Measurements from ENCODE around the gene DTNA. TPM values are rescaled to one million over a fixed set of nuclear protein-coding genes. Genes with fewer than 3 reads are reported as not detected.

Gene DTNA
- total RNA-seq, 1 donor from 2014 or later, result not detected

DNA sequence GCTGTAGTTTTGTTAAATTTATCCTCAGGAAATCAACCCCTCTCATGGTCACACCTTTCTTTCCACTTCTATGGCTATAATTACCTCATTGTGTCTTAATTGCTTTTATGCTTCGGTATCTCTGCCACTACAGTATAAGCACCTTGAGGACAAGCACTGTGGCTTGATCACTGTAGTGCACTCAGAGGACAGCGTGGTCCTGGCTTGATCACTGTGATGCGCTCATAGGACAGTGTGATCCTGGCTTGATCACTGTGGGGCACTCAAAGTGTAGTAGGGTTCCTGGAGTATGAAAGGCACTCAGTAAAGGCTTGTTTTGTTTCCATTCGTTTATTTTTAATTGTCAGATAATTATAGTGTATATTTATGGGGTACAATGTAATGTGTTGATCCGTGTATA is 44.2 kb downstream of the DTNA start:
- intact Hi-C loops (cut with micrococcal nuclease), result no loop called here
- H3K36me3 Mint-ChIP-seq (ENCODE audit: low read depth), result no peaks in the 10 kb centered on the region
- no peaks in the 10 kb centered on the region for H3K9me3 Mint-ChIP-seq
- DNase-seq (ENCODE audit: low spot score), result no peak
- H3K4me1 Mint-ChIP-seq (ENCODE audit: low read depth), result no peaks in the 10 kb centered on the region
- peaks cover 4% of the 10 kb centered on the region for H3K27me3 Mint-ChIP-seq (ENCODE audit: insufficient read depth)
- no peak overlapping the region for H3K27ac Mint-ChIP-seq
- no peak overlapping the region for H3K4me3 Mint-ChIP-seq

DNA sequence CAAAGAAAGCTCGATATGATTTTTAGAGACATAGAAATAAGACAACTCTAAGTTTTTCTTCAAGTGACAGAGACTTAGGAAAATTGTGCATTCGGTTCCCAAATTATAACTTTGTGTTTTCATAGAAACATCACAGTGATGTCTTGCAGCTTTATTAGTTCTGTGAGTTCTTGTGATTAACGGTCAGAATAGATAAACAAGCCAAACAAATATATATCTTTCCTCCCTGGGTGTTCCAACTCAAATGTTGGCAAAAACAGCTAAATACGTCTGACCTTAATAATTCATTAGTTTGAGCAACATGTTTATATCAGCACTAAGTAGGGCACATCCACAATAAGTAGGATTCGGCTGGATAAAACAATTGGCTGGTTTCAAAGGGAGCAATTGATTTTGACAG is 47.6 kb downstream of the DTNA start:
- Mint-ChIP-seq H3K27me3 (ENCODE audit: insufficient read depth) (peaks cover 5% of the 10 kb centered on the region), H3K36me3 (ENCODE audit: low read depth) (no peaks in the 10 kb centered on the region), H3K4me1 (ENCODE audit: low read depth) (no peaks in the 10 kb centered on the region), H3K27ac (no peak overlapping the region), H3K9me3 (no peaks in the 10 kb centered on the region), H3K4me3 (no peak overlapping the region)
- DNase-seq (ENCODE audit: low spot score), result no peak
- intact Hi-C loops (cut with micrococcal nuclease), result no loop called here

DNA sequence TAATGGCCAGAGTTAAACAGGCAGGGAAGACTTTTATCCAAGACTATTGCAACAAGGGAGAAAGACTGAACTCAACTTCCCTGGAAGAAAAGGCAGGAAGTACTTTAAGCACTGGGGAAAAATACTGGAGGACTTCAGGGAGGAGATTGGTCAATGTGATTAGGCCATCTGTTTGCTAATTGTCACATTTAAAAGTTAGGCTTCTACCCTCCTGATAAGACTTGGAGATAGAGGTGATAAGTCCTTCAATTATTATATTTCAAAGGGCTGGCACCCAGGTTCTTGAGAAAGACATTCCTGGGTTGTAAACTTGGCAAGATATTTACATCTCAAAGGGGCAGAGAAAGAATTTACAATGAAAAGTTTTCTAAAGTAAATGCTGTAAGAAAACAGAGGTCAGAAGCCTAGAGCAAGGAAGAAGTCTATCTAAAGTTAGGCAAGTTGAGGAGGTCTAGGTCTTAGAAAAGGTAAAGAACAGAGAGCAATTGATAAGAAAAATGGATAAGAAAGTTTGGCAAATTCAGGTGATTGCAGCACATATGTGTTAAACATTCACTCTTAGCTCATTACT is 48.4 kb downstream of the DTNA start:
- intact Hi-C loops (cut with micrococcal nuclease), result no loop called here
- DNase-seq (ENCODE audit: low spot score), result no peak
- Mint-ChIP-seq H3K4me1 (ENCODE audit: low read depth) (no peaks in the 10 kb centered on the region), H3K36me3 (ENCODE audit: low read depth) (no peaks in the 10 kb centered on the region), H3K27ac (no peak overlapping the region), H3K27me3 (ENCODE audit: insufficient read depth) (peaks cover 5% of the 10 kb centered on the region), H3K9me3 (no peaks in the 10 kb centered on the region), H3K4me3 (no peak overlapping the region)

DNA sequence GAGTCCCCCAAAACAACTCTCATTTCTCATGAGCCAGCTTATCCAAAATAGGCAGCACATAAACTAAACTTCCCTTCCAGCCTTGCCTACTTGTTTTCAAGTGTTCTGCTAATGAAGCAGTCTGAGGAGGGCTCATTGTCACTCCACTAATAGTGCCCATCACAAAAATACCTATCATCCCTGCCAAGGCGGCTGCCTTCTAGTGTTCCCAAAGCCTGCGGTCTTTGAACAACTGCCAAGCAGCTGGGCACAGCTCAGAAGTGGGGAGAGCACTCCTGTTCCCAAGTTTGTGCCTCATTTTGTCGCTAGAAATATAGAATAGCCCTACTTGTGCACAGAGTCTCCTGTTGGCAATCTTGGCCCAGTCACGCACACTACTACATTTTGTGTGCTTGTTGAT is 50.3 kb downstream of the DTNA start:
- peaks cover 3% of the 10 kb centered on the region for H3K27me3 Mint-ChIP-seq (ENCODE audit: insufficient read depth)
- DNase-seq (ENCODE audit: low spot score), result no peak
- no peaks in the 10 kb centered on the region for H3K4me1 Mint-ChIP-seq (ENCODE audit: low read depth)
- H3K9me3 Mint-ChIP-seq, result no peaks in the 10 kb centered on the region
- H3K36me3 Mint-ChIP-seq (ENCODE audit: low read depth), result no peaks in the 10 kb centered on the region
- H3K4me3 Mint-ChIP-seq, result no peak overlapping the region
- H3K27ac Mint-ChIP-seq, result no peak overlapping the region
- intact Hi-C loops (cut with micrococcal nuclease), result no loop called here

DNA sequence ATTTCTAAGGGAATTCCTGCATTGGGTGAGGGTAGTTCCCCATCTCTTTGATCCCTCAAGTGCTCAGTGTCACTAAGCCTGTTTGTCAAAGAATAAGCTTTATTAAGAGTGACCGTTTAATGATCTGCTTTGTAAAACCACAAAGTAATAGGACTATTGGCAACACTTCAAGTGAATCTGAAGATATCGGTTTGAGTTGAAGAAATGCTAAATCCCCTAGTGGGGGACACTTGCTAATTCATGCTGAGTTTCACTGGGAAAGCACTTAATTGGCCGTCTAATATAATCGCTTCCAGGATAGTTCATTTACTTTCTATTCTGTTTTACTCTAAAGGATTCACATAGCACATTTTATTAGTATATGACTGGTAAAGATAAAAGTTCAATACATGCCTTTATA is 54.4 kb downstream of the DTNA start:
- Mint-ChIP-seq H3K27ac (no peak overlapping the region), H3K4me3 (no peak overlapping the region), H3K36me3 (ENCODE audit: low read depth) (no peaks in the 10 kb centered on the region), H3K9me3 (no peaks in the 10 kb centered on the region), H3K4me1 (ENCODE audit: low read depth) (no peaks in the 10 kb centered on the region), H3K27me3 (ENCODE audit: insufficient read depth) (peaks cover 4% of the 10 kb centered on the region)
- intact Hi-C loops (cut with micrococcal nuclease), result no loop called here
- no peak for DNase-seq (ENCODE audit: low spot score)

DNA sequence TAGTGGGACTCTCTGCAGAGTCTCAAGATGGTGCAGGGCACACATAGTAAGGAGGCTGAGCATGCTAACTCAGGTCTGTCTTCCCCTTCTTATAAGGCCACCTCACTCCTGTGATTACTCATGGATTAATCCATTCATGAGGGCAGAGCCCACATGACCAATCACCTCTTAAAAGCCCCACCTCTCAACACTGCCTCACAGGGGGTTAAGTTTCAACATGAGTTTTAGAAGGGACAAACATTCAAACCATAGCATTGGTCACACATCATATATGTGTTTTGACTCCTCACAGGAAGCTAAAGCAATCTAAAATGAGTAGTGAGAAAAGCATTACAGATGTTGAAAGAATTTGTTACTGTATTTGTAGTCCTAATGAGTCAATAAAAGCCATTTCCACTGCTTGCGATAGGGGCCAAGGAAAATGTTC is 57.5 kb downstream of the DTNA start:
- H3K27me3 Mint-ChIP-seq (ENCODE audit: insufficient read depth), result peaks cover 2% of the 10 kb centered on the region
- no peak overlapping the region for H3K4me3 Mint-ChIP-seq
- no peak overlapping the region for H3K27ac Mint-ChIP-seq
- no peak for DNase-seq (ENCODE audit: low spot score)
- intact Hi-C loops (cut with micrococcal nuclease), result no loop called here
- no peaks in the 10 kb centered on the region for H3K4me1 Mint-ChIP-seq (ENCODE audit: low read depth)
- H3K36me3 Mint-ChIP-seq (ENCODE audit: low read depth), result no peaks in the 10 kb centered on the region
- no peaks in the 10 kb centered on the region for H3K9me3 Mint-ChIP-seq

DNA sequence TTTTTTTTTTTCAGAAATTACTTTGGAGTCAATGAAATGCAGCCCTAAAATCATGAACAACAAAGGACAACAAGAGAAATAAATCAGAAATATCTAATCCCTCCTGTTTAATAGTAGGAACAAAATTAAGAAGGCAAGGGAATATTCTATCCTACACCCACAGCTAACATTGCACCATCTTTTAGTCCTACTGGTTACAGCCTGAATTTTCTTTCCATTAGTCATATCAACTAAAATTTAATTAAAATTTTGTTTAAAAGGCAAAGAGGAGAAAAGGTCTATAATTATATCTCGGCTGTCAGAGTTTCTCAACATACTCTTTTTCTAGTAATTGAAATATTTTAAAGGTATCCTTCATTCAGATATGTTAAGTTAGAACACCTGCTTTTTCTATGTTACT is 61.9 kb downstream of the DTNA start:
- no peak overlapping the region for H3K27ac Mint-ChIP-seq
- no peaks in the 10 kb centered on the region for H3K4me1 Mint-ChIP-seq (ENCODE audit: low read depth)
- DNase-seq (ENCODE audit: low spot score), result no peak
- H3K36me3 Mint-ChIP-seq (ENCODE audit: low read depth), result no peaks in the 10 kb centered on the region
- peaks cover 2% of the 10 kb centered on the region for H3K27me3 Mint-ChIP-seq (ENCODE audit: insufficient read depth)
- no peak overlapping the region for H3K4me3 Mint-ChIP-seq
- intact Hi-C loops (cut with micrococcal nuclease), result no loop called here
- H3K9me3 Mint-ChIP-seq, result no peaks in the 10 kb centered on the region

DNA sequence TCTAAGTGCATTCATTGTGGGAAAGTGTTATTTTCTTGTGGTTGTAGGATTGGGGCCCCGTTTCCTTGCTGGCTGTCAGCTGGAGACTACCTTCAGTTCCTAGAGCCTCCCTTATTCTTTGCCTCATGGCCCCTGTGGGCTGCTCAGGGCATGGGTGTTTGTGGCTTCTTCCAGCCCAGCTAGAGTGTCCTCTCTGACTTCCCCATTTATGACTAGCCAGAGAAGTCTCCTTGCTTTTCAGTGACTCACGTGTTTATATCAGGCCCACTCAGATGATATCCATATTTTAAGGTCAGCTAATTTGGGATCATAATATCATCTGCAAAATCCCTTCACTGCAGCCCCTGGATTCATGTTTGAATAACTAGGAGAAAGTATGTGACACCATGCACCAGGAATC is 62.8 kb downstream of the DTNA start:
- H3K9me3 Mint-ChIP-seq, result no peaks in the 10 kb centered on the region
- H3K27ac Mint-ChIP-seq, result no peak overlapping the region
- no peaks in the 10 kb centered on the region for H3K36me3 Mint-ChIP-seq (ENCODE audit: low read depth)
- intact Hi-C loops (cut with micrococcal nuclease), result no loop called here
- H3K4me3 Mint-ChIP-seq, result no peak overlapping the region
- no peak for DNase-seq (ENCODE audit: low spot score)
- peaks cover 2% of the 10 kb centered on the region for H3K27me3 Mint-ChIP-seq (ENCODE audit: insufficient read depth)
- H3K4me1 Mint-ChIP-seq (ENCODE audit: low read depth), result no peaks in the 10 kb centered on the region

DNA sequence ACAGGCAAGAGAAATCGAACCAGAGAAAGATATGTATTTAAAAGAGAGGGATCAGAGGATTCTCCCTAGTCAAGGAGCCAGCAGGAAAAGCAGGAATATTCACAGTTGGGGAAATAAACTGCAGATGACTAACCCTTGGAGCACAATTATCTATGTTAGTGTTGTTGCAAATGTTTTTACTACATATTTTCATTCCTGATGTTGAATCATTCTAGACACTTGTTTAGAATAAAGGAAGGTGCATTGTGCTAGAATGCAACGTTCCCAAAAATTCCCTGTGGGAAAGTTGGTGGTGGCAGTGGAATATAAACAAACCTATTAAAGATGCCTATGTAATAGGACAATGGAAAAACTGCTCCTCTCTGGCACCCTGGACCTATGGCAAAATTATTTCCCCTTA is 63.3 kb downstream of the DTNA start:
- Mint-ChIP-seq H3K9me3 (no peaks in the 10 kb centered on the region), H3K4me1 (ENCODE audit: low read depth) (no peaks in the 10 kb centered on the region), H3K27me3 (ENCODE audit: insufficient read depth) (peaks cover 2% of the 10 kb centered on the region), H3K27ac (no peak overlapping the region), H3K4me3 (no peak overlapping the region), H3K36me3 (ENCODE audit: low read depth) (no peaks in the 10 kb centered on the region)
- no peak for DNase-seq (ENCODE audit: low spot score)
- intact Hi-C loops (cut with micrococcal nuclease), result no loop called here

DNA sequence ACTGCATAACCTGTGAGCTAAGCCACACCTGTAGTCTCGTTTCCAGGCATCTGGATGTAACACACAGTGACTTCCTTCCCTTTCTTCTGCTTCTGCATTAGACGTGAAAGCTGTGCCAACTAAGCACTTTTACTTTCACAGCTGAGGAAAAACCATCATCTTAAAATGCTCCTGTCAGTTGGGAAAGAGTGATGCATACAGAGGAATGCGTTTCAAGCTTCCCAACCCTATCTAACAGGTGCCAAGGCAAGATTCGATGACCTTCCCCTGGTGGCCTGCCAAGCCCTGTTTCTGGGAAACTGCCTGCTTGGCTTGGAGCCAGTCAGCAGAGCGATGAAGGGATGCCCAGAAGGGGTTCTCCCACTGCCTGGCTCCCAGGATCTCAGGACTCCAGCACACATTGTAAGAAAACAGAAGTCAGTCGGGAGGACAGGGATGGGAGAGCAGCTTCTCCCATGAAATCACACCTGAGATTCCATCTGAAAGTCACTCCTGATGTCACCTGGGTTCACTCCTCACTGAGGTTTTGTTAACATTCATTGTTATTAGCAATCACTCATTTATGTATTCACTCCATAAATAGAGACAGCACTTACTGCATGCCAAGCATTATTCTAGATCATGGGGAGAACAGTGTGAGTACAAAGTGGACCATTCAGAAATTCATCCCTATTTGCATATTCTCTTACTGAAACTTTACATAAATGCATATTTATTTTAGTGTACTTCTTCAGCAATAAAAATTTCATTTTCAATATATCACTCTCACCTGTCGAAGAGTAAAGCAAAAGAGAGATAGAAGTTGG is 64.1 kb downstream of the DTNA start:
- H3K27me3 Mint-ChIP-seq (ENCODE audit: insufficient read depth), result peaks cover under 1% of the 10 kb centered on the region
- no peak overlapping the region for H3K4me3 Mint-ChIP-seq
- DNase-seq (ENCODE audit: low spot score), result no peak
- H3K27ac Mint-ChIP-seq, result no peak overlapping the region
- no peaks in the 10 kb centered on the region for H3K9me3 Mint-ChIP-seq
- H3K4me1 Mint-ChIP-seq (ENCODE audit: low read depth), result no peaks in the 10 kb centered on the region
- intact Hi-C loops (cut with micrococcal nuclease), result no loop called here
- H3K36me3 Mint-ChIP-seq (ENCODE audit: low read depth), result no peaks in the 10 kb centered on the region

DNA sequence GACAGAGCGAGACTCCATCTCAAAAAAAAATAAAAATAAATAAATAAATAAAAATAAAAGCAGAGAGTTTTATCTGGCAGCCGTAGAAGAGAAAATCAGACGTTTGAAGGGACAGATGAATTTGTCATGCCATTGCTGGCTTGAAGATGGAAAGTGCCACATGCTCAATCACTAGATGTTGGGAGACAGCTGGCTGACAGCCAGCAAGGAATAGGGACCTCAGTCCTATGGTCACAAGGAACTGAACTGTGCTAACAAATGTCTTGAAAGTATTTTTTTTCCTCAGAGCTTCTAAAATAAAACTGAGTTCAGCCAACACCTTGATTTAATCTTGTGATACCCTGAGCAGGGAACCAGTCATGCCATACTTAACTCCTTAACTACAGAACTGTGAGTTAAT is 65.4 kb downstream of the DTNA start:
- Mint-ChIP-seq H3K4me3 (no peak overlapping the region), H3K36me3 (ENCODE audit: low read depth) (no peaks in the 10 kb centered on the region), H3K27me3 (ENCODE audit: insufficient read depth) (peaks cover 5% of the 10 kb centered on the region), H3K27ac (no peak overlapping the region), H3K9me3 (no peaks in the 10 kb centered on the region), H3K4me1 (ENCODE audit: low read depth) (no peaks in the 10 kb centered on the region)
- intact Hi-C loops (cut with micrococcal nuclease), result no loop called here
- no peak for DNase-seq (ENCODE audit: low spot score)

DNA sequence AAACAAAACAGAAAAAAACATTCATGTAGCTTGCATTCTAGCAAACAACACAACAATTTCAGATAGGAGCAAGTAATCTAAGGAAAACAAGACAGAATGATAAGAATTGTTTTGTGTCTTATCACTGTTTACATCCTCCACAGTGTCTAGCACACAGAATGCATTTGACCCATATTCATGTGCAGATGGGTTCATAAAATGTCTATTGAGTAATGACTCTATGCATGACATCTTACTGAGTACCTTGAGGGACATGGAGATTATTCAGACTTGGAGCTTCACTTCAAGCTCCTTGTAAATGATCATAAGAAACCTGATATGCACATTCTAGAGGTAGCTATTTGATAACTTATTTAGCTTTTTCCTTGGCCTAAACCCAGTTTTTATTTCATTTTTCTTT is 69.0 kb downstream of the DTNA start:
- intact Hi-C loops (cut with micrococcal nuclease), result no loop called here
- peaks cover 4% of the 10 kb centered on the region for H3K4me1 Mint-ChIP-seq (ENCODE audit: low read depth)
- H3K27me3 Mint-ChIP-seq (ENCODE audit: insufficient read depth), result peaks cover 10% of the 10 kb centered on the region
- no peaks in the 10 kb centered on the region for H3K36me3 Mint-ChIP-seq (ENCODE audit: low read depth)
- no peak for DNase-seq (ENCODE audit: low spot score)
- no peak overlapping the region for H3K27ac Mint-ChIP-seq
- H3K4me3 Mint-ChIP-seq, result no peak overlapping the region
- H3K9me3 Mint-ChIP-seq, result no peaks in the 10 kb centered on the region

DNA sequence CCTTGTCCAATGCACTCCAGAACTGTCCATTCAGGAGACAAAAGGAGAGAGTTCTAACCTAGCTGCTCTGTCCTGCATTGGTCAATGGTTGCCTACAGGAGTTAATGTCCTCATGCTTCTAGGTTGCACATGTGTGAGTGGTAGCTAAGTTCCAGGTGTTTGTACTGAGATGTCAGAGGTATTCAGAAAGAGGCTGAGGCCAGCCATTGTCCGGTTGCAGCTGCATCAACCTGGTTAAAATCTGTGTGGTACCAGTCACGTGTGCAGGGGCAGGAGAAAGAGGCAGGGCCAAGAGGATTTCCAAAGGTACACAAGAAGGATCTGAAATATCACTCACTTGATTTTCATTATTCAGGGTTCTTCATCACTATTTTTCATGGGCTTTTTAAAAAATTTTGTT is 70.8 kb downstream of the DTNA start:
- no peak overlapping the region for H3K27ac Mint-ChIP-seq
- H3K4me1 Mint-ChIP-seq (ENCODE audit: low read depth), result peaks cover 4% of the 10 kb centered on the region
- intact Hi-C loops (cut with micrococcal nuclease), result no loop called here
- no peaks in the 10 kb centered on the region for H3K9me3 Mint-ChIP-seq
- H3K4me3 Mint-ChIP-seq, result no peak overlapping the region
- H3K27me3 Mint-ChIP-seq (ENCODE audit: insufficient read depth), result peaks cover 10% of the 10 kb centered on the region
- no peaks in the 10 kb centered on the region for H3K36me3 Mint-ChIP-seq (ENCODE audit: low read depth)
- no peak for DNase-seq (ENCODE audit: low spot score)

DNA sequence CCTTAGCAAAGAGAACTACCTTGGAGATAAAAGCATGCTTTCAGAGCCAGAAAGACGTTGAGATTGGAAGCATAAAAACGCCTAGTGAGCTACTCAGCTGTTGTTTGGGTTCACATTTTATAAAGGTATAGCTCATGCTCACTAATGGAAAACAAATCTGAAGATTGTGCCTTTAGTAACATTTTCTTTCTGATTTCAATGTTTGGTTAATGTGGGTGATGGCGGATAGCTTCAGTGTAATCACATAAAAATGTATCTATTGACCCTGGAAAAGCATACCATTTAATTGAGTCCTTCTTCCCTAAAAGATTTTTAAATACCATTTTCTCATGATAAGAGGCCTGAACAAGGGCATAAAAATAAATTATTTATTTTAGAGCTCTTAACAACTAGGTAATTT is 73.4 kb downstream of the DTNA start:
- Mint-ChIP-seq H3K9me3 (no peaks in the 10 kb centered on the region), H3K27ac (no peak overlapping the region), H3K27me3 (ENCODE audit: insufficient read depth) (peaks cover 14% of the 10 kb centered on the region), H3K4me1 (ENCODE audit: low read depth) (peaks cover 4% of the 10 kb centered on the region), H3K4me3 (no peak overlapping the region), H3K36me3 (ENCODE audit: low read depth) (no peaks in the 10 kb centered on the region)
- intact Hi-C loops (cut with micrococcal nuclease), result no loop called here
- no peak for DNase-seq (ENCODE audit: low spot score)

All from activated T-helper 1 cell treated with anti-CD3 and anti-CD28 coated beads, Interleukin-12 subunit alpha, Interleukin-12 subunit beta, Interleukin-2, Interleukin-4 antibody, amounts not matched to agents 30 ng/mL and 10 ng/mL and 1 ng/mL, durations not matched to agents 14 hours and 24 hours and 36 hours (primary cell).